Adrenal gland (tissue), 12 donors: ENCODE results near the gene C19orf53. TPM values are rescaled to one million over a fixed set of nuclear protein-coding genes. Genes with fewer than 3 reads are reported as not detected.
A peak's percentile ranks its signal among the peaks of the same experiment; 100 is the strongest.

Source experiments
- DNase-seq, 7 donors: peaks; one replicate each; pipeline ENCODE4 v3.0.0-alpha.2; 2019 to 2020
- H3K27ac ChIP-seq, 5 donors: fragments of 200-600 bp; sonication (generic) in 4 of 5; 1 replicate in 3 of 5; 2 replicates in 2 of 5; pipeline versions ENCODE4 v1.5.1 to v1.8.0; 2016 to 2020; ENCODE audit warnings: mild to moderate bottlenecking in 1 of 5
- H3K27me3 ChIP-seq: fragments of 200-600 bp; 2 replicates; pipeline ENCODE4 v1.8.0; 2021
- H3K36me3 ChIP-seq, 2 donors: fragments of 200-600 bp; replicated peaks in 1 of 2; 1 replicate in 1 of 2; 2 replicates in 1 of 2; pipeline versions ENCODE4 v1.5.1 to v1.8.0; 2018 to 2022
- H3K4me1 ChIP-seq, 2 donors: fragments of 200-600 bp; replicated peaks in 1 of 2; 1 replicate in 1 of 2; 2 replicates in 1 of 2; pipeline versions ENCODE4 v1.5.1 to v1.8.0; 2018 to 2021
- H3K4me3 ChIP-seq, 4 donors: fragments of 200-600 bp; sonication (generic) in 3 of 4; one replicate each; pipeline ENCODE4 v1.5.1; 2016 to 2018
- H3K9me3 ChIP-seq, 3 donors: fragments of 200-600 bp; sonication (generic) in 1 of 3; replicated peaks in 1 of 3; 1 replicate in 2 of 3; 2 replicates in 1 of 3; pipeline versions ENCODE4 v1.5.1 to v1.8.0; 2016 to 2021
- CTCF ChIP-seq, 6 experiments: fragments of 450-650 bp in 4 of 6; fragments of 200-600 bp in 2 of 6; sonication (generic) in 1 of 6; IDR thresholded peaks; 1 replicate in 5 of 6; 2 replicates in 1 of 6; pipeline versions ENCODE4 v1.5.1 to v1.8.0; 2016 to 2021; ENCODE audit warnings: antibody characterized with exemption in 6 of 6, mild to moderate bottlenecking in 2 of 6, moderate library complexity in 1 of 6
- POLR2A ChIP-seq, 2 donors: fragments of 450-650 bp; IDR thresholded peaks; one replicate each; pipeline ENCODE4 v1.6.1; 2017; ENCODE audit warnings: antibody characterized with exemption in 2 of 2, mild to moderate bottlenecking in 2 of 2, moderate library complexity in 1 of 2
- WGBS, 4 donors: extraction: QIAGEN DNeasy Blood & Tissue Kit in 2 of 4; methylation state at CpG; one replicate each; pipeline versions ENCODE4 v1.1.5 to v1.1.7; 2013 to 2017; 5-methylcytosine and 5-hydroxymethylcytosine counted together
- intact Hi-C, 2 donors: fragments of 100-400 bp; cut with DNase I; formaldehyde crosslinking; loops; one replicate each; pipeline versions ENCODE4 v1.14.1 to v1.15.0; 2022 to 2023
- polyA plus RNA-seq, 3 donors: library from polyadenylated mRNA; stranded (reverse); fragments of 200-250 nt in 2 of 3; fragments of 350-450 nt in 1 of 3; fragmentation: Illumina TruSeq in 1 of 3; extraction: RNeasy Lipid Tissue Mini Kit (QIAGEN cat#74804) in 1 of 3; gene quantifications; one replicate each; pipeline ENCODE4 v1.2.3, GENCODE V29; 2013 to 2014
- total RNA-seq, 9 donors: library from RNA; depleted of rRNA in 4 of 9; stranded (reverse); fragments of >200 nt in 4 of 9; fragments of 120-200 nt in 1 of 9; fragmentation: NEBNext Ultra II Directional in 1 of 9; extraction: Animal tissue kit (Norgen Biotek cat#: 25700) in 1 of 9; gene quantifications; one replicate each; pipeline versions ENCODE4 v1.1.0 to v1.2.4, GENCODE V29; 2013 to 2023
- donor health status: healthy with polysubstance abuse.
- donor health status: Bipolar disorder and iron deficiency.
- donor health status: DM: yes; HTN: yes; CAD: no.
- donor health status: DM: no; HTN: no; CAD: no.
- donor health status: DM: no; HTN: no; CAD: no.
- donor health status: DM: yes; HTN: yes; CAD: no.

Gene C19orf53
- total and polyA plus RNA-seq, 12 donors: 95.8 to 459 (median 166) TPM

- Histone ChIP-seq H3K4me3 (no peak overlapping the region), H3K27ac (no peak overlapping the region), H3K9me3 (no peaks in the 10 kb centered on the region), H3K36me3 (peaks cover 0 to 53% of the 10 kb centered on the region in 2 donors), H3K4me1 (peaks cover 0 to 12% of the 10 kb centered on the region in 2 donors), H3K27me3 (no peaks in the 10 kb centered on the region)
- intact Hi-C loops: no loop called here
- WGBS, 4 donors: 86 to 95% (median 87%) methylated on average over 3 of the region's 3 CpGs
- TF ChIP-seq POLR2A (IDR thresholded peaks at IDR 0.05): no peak
- no peak for TF ChIP-seq CTCF (IDR thresholded peaks at IDR 0.05)
- DNase-seq: no peak
Observed at GRCh38 chr19:13763265-13763664, 11.0 kb upstream of the C19orf53 start.

- intact Hi-C loops: no loop called here
- TF ChIP-seq CTCF (IDR thresholded peaks at IDR 0.05) (no peak), POLR2A (IDR thresholded peaks at IDR 0.05) (peak in 1 of 2 donors; percentile 57)
- 1 to 92% (median 33%) methylated on average over 12 to 48 of the region's 67 CpGs for WGBS, 4 donors
- Histone ChIP-seq H3K36me3 (peaks cover 0 to 53% of the 10 kb centered on the region in 2 donors), H3K4me3 (peak within 1 kb of the TSS in 2 of 4 donors; percentile 31 to 85), H3K27ac (peak within 1 kb of the TSS in 4 of 5 donors; percentile 36 to 82 (median 56)), H3K9me3 (no peaks in the 10 kb centered on the region), H3K27me3 (no peaks in the 10 kb centered on the region), H3K4me1 (peaks cover 0 to 12% of the 10 kb centered on the region in 2 donors)
- DNase-seq: peak; percentile 75 to 88 (median 81)
Observed at GRCh38 chr19:13764101-13764807, 10.0 kb upstream of the C19orf53 start, which contains the start of gene MRI1. Gene MRI1 (plus strand): TSS chr19:13764522. CDS start chr19:13764589, 67 bp downstream.

- DNase-seq: peak in 3 of 7 donors; percentile 43 to 52 (median 47)
- H3K9me3 ChIP-seq: no peaks in the 10 kb centered on the region
- no peaks in the 10 kb centered on the region for H3K27me3 ChIP-seq
- H3K27ac ChIP-seq: peak overlapping the region in 3 of 5 donors; percentile 36 to 82 (median 58)
- 1 to 3% (median 2%) methylated on average over 7 to 48 of the region's 48 CpGs for WGBS, 4 donors
- intact Hi-C loops: no loop called here
- TF ChIP-seq POLR2A (IDR thresholded peaks at IDR 0.05) (no peak), CTCF (IDR thresholded peaks at IDR 0.05) (no peak)
- H3K4me3 ChIP-seq: peak overlapping the region in 2 of 4 donors; percentile 31 to 85
- H3K4me1 ChIP-seq: peaks cover 0 to 12% of the 10 kb centered on the region in 2 donors
- peaks cover 0 to 53% of the 10 kb centered on the region in 2 donors for H3K36me3 ChIP-seq
Observed at GRCh38 chr19:13764821-13765394, 9.3 kb upstream of the C19orf53 start.

GRCh38 chr19:13765395-13766094 lies 8.7 kb upstream of the C19orf53 start:
- Histone ChIP-seq H3K4me3 (peak overlapping the region in 2 of 4 donors; percentile 31 to 85), H3K27me3 (no peaks in the 10 kb centered on the region), H3K36me3 (peaks cover 0 to 53% of the 10 kb centered on the region in 2 donors), H3K4me1 (peaks cover 0 to 12% of the 10 kb centered on the region in 2 donors), H3K9me3 (no peaks in the 10 kb centered on the region), H3K27ac (peak overlapping the region in 2 of 5 donors; percentile 36 to 58)
- WGBS, 4 donors: 53 to 60% (median 57%) methylated on average over 16 to 19 of the region's 19 CpGs
- intact Hi-C loops: no loop called here
- TF ChIP-seq CTCF (IDR thresholded peaks at IDR 0.05) (no peak), POLR2A (IDR thresholded peaks at IDR 0.05) (no peak)
- no peak for DNase-seq
